ENCODE results near the gene NELL1. TPM values are rescaled to one million over a fixed set of nuclear protein-coding genes. Genes with fewer than 3 reads are reported as not detected.

NELL1 gene
- polyA plus RNA-seq, 1 of the 3 experiments (the other 2 are of a cell fraction) = not detected

DNA sequence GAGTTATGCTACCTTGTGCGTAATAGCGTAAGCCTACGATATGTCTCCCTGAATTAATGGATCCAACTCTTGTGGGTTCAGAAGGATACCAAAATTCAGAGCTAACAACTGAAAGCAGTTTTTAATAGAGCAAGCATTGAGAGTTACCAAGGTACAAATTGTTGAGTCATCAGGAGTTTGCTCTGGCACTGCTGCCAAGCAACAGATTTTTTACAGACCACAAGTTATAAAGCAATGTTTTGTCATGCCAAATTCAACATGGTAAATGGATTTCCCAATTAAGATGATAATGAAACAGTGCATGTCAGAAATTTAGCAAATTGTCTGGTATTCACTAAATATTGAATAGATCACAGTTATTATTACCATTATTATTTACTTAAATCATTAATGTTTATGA is 295.6 kb downstream of the NELL1 start:
- H4K20me1 ChIP-seq (ENCODE audit: insufficient read depth) = no peaks in the 10 kb centered on the region
- H3K27ac ChIP-seq (ENCODE audit: low read depth in 2 of 2, low read length in 1 of 2) = peak overlapping the region in 1 of 2 experiments; percentile 60; a peak in 1 of 4 replicates
- no peak overlapping the region for H3K9ac ChIP-seq
- H3K4me2 ChIP-seq = peak overlapping the region; percentile 33; the same call in 1 of the 2 replicates
- no peaks in the 10 kb centered on the region for H3K9me2 ChIP-seq
- no peaks in the 10 kb centered on the region; a peak in 1 of 4 replicates for H3K4me1 ChIP-seq (ENCODE audit: control insufficient read depth in 1 of 2, insufficient read depth in 2 of 2, low read depth in 1 of 2, low read length in 1 of 2)
- H3K27me3 ChIP-seq (ENCODE audit: insufficient read depth) = no peaks in the 10 kb centered on the region
- H3K9me3 ChIP-seq = no peaks in the 10 kb centered on the region
- H3K36me3 ChIP-seq (replicated peaks in 1 of 2; ENCODE audit: control insufficient read depth in 1 of 2, insufficient read depth in 2 of 2, low read length in 1 of 2) = no peaks in the 10 kb centered on the region
- CTCF ChIA-PET = interaction anchor here (0.6 kb wide), 1 partner anchor 191 kb away, joined by 3 read pairs; no protein-coding TSS in a partner anchor
- no peak for DNase-seq
- no peaks in the 10 kb centered on the region for H3F3A ChIP-seq (replicated peaks; ENCODE audit: insufficient read depth)
- no peaks in the 10 kb centered on the region for H3K79me2 ChIP-seq (ENCODE audit: insufficient read depth)
- 65% methylated on average over 3 of the region's 3 CpGs for WGBS (ENCODE audit: low lambda C conversion rate)
- no peak overlapping the region for H3K4me3 ChIP-seq (ENCODE audit: low read depth in 2 of 2, low read length in 1 of 2)
- H2AFZ ChIP-seq (ENCODE audit: low read depth) = no peak overlapping the region
- POLR2A ChIA-PET = no interaction called here
- TF ChIP-seq, protein P1, sequence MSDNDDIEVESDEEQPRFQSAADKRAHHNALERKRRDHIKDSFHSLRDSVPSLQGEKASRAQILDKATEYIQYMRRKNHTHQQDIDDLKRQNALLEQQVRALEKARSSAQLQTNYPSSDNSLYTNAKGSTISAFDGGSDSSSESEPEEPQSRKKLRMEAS (IDR thresholded peaks at IDR 0.05; ENCODE audit: low read depth) = no peak

- WGBS (ENCODE audit: low lambda C conversion rate) = 43% methylated on average over 3 of the region's 3 CpGs
- H3K4me1 ChIP-seq (ENCODE audit: control insufficient read depth in 1 of 2, insufficient read depth in 2 of 2, low read depth in 1 of 2, low read length in 1 of 2) = no peaks in the 10 kb centered on the region; a peak in 1 of 4 replicates
- no peaks in the 10 kb centered on the region for H4K20me1 ChIP-seq (ENCODE audit: insufficient read depth)
- no peaks in the 10 kb centered on the region for H3K27me3 ChIP-seq (ENCODE audit: insufficient read depth)
- H3K4me3 ChIP-seq (ENCODE audit: low read depth in 2 of 2, low read length in 1 of 2) = no peak overlapping the region
- H3K9ac ChIP-seq = no peak overlapping the region
- no peaks in the 10 kb centered on the region for H3K36me3 ChIP-seq (replicated peaks in 1 of 2; ENCODE audit: control insufficient read depth in 1 of 2, insufficient read depth in 2 of 2, low read length in 1 of 2)
- no peak overlapping the region for H3K4me2 ChIP-seq
- H3K9me3 ChIP-seq = no peaks in the 10 kb centered on the region
- H3F3A ChIP-seq (replicated peaks; ENCODE audit: insufficient read depth) = no peaks in the 10 kb centered on the region
- DNase-seq = no peak
- TF ChIP-seq MEF2A (IDR thresholded peaks at IDR 0.05; ENCODE audit: borderline replicate concordance, low read depth) (no peak), RAD21 (IDR thresholded peaks at IDR 0.05; ENCODE audit: low read length) (peak; percentile 37)
- POLR2A ChIA-PET = no interaction called here
- no peak overlapping the region for H2AFZ ChIP-seq (ENCODE audit: low read depth)
- H3K27ac ChIP-seq (ENCODE audit: low read depth in 2 of 2, low read length in 1 of 2) = no peak overlapping the region
- H3K9me2 ChIP-seq = no peaks in the 10 kb centered on the region
- no peaks in the 10 kb centered on the region for H3K79me2 ChIP-seq (ENCODE audit: insufficient read depth)
- CTCF ChIA-PET = no interaction called here
Observed at GRCh38 chr11:20966489-20966888, 297.1 kb downstream of the NELL1 start.

GRCh38 chr11:20973940-20974559 is 304.7 kb downstream of the NELL1 start:
- H3K36me3 ChIP-seq (replicated peaks in 1 of 2; ENCODE audit: control insufficient read depth in 1 of 2, insufficient read depth in 2 of 2, low read length in 1 of 2) = no peaks in the 10 kb centered on the region
- no peak overlapping the region for H3K4me2 ChIP-seq
- 17% methylated on average over 7 of the region's 7 CpGs for WGBS (ENCODE audit: low lambda C conversion rate)
- H3F3A ChIP-seq (replicated peaks; ENCODE audit: insufficient read depth) = no peaks in the 10 kb centered on the region
- no peaks in the 10 kb centered on the region for H3K9me2 ChIP-seq
- no peaks in the 10 kb centered on the region for H3K9me3 ChIP-seq
- no peaks in the 10 kb centered on the region for H4K20me1 ChIP-seq (ENCODE audit: insufficient read depth)
- no peak for DNase-seq
- no peak for TF ChIP-seq SIN3A (IDR thresholded peaks at IDR 0.05; ENCODE audit: borderline replicate concordance, low read depth, low read length)
- TF ChIP-seq POLR2AphosphoS5 (IDR thresholded peaks at IDR 0.05; ENCODE audit: low read depth, low read length) = no peak
- no peak for TF ChIP-seq RCOR1 (IDR thresholded peaks at IDR 0.05; ENCODE audit: low read length)
- no peak for TF ChIP-seq USF2 (IDR thresholded peaks at IDR 0.05; ENCODE audit: borderline replicate concordance, low read depth, low read length)
- TF ChIP-seq NFIC (IDR thresholded peaks at IDR 0.05; ENCODE audit: borderline replicate concordance) = no peak
- TF ChIP-seq TAF1 (IDR thresholded peaks at IDR 0.05; ENCODE audit: borderline replicate concordance, low read depth, low read length) = no peak
- no peak for TF ChIP-seq NRF1 (IDR thresholded peaks at IDR 0.05; ENCODE audit: low read depth, low read length)
- no peak for TF ChIP-seq RAD21 (IDR thresholded peaks at IDR 0.05; ENCODE audit: low read length)
- TF ChIP-seq USF1 (IDR thresholded peaks at IDR 0.05; ENCODE audit: borderline replicate concordance, low read depth) = no peak
- no peak for TF ChIP-seq SMC3 (IDR thresholded peaks at IDR 0.05; ENCODE audit: low read depth, low read length)
- TF ChIP-seq, protein P2, sequence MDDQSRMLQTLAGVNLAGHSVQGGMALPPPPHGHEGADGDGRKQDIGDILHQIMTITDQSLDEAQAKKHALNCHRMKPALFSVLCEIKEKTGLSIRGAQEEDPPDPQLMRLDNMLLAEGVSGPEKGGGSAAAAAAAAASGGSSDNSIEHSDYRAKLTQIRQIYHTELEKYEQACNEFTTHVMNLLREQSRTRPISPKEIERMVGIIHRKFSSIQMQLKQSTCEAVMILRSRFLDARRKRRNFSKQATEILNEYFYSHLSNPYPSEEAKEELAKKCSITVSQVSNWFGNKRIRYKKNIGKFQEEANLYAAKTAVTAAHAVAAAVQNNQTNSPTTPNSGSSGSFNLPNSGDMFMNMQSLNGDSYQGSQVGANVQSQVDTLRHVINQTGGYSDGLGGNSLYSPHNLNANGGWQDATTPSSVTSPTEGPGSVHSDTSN (IDR thresholded peaks at IDR 0.05) = no peak
- TF ChIP-seq TCF12 (IDR thresholded peaks at IDR 0.05) = no peak
- H2AFZ ChIP-seq (ENCODE audit: low read depth) = no peak overlapping the region
- no peaks in the 10 kb centered on the region for H3K27me3 ChIP-seq (ENCODE audit: insufficient read depth)
- H3K4me1 ChIP-seq (ENCODE audit: control insufficient read depth in 1 of 2, insufficient read depth in 2 of 2, low read depth in 1 of 2, low read length in 1 of 2) = no peaks in the 10 kb centered on the region
- no peak overlapping the region for H3K9ac ChIP-seq
- H3K79me2 ChIP-seq (ENCODE audit: insufficient read depth) = no peaks in the 10 kb centered on the region
- ChIA-PET POLR2A (no interaction called here), CTCF (no interaction called here)
- no peak overlapping the region for H3K4me3 ChIP-seq (ENCODE audit: low read depth in 2 of 2, low read length in 1 of 2)
- no peak overlapping the region for H3K27ac ChIP-seq (ENCODE audit: low read depth in 2 of 2, low read length in 1 of 2)
